GM23248 (cell line): ENCODE data around the gene HOXD9.

Experiments
- EZH2 ChIP-seq: fragments of 200-600 bp; sonication (generic); IDR thresholded peaks from 2 replicates; pipeline ENCODE4 v1.6.1; 2018; ENCODE audit warnings: antibody characterized with exemption, mild to moderate bottlenecking; ENCODE audit not compliant: insufficient read depth, poor library complexity, severe bottlenecking
- EZH2phosphoT487 ChIP-seq: fragments of 200-600 bp; sonication (generic); IDR thresholded peaks from 2 replicates; pipeline ENCODE4 v1.6.1; 2018; ENCODE audit warnings: antibody characterized with exemption, moderate library complexity, mild to moderate bottlenecking, low read depth; ENCODE audit not compliant: insufficient read depth

GRCh38 chr2:176084611-176085119, 37.9 kb upstream of the HOXD9 start:
- TF ChIP-seq EZH2 (peak; percentile 96), EZH2phosphoT487 (peak; percentile 60; the same call in 1 of the 2 replicates)
